Central memory CD8-positive, alpha-beta T cell (primary cell): ENCODE measurements around the gene ZBTB7A.

Experiments used
- ATAC-seq: fragments of 150-1000 bp; cut with Tn5 transposase; replicated peaks from 2 replicates; pipeline ENCODE4 v1.10.0; 2022; ENCODE audit warnings: mild to moderate bottlenecking, moderate FRiP score, moderate number of reproducible peaks; ENCODE audit not compliant: poor library complexity, severe bottlenecking; ENCODE audit errors: extremely low read depth
- DNase-seq, 2 donors: peaks; one replicate each; pipeline ENCODE4 v3.0.0; 2021; ENCODE audit warnings: low spot score in 2 of 2
- H3K27ac Mint-ChIP-seq: one replicate; pipeline ENCODE4 v1.8.0; 2022; ENCODE audit warnings: low read depth, mild to moderate bottlenecking, moderate library complexity, mixed read lengths
- H3K27me3 Mint-ChIP-seq: one replicate; pipeline ENCODE4 v1.8.0; 2022; ENCODE audit warnings: mixed read lengths
- H3K36me3 Mint-ChIP-seq: one replicate; pipeline ENCODE4 v1.8.0; 2022; ENCODE audit warnings: mild to moderate bottlenecking, moderate library complexity, mixed read lengths; ENCODE audit not compliant: insufficient read depth
- H3K4me1 Mint-ChIP-seq: one replicate; pipeline ENCODE4 v1.8.0; 2022; ENCODE audit warnings: mixed read lengths
- H3K4me3 Mint-ChIP-seq: one replicate; pipeline ENCODE4 v1.8.0; 2022; ENCODE audit warnings: mild to moderate bottlenecking, moderate library complexity, mixed read lengths
- H3K9me3 Mint-ChIP-seq: one replicate; pipeline ENCODE4 v1.8.0; 2022; ENCODE audit warnings: mixed read lengths

ZBTB7A gene

GRCh38 chr19:4062419-4063368 is 4.0 kb downstream of the ZBTB7A start:
- H3K27me3 Mint-ChIP-seq: no peaks in the 10 kb centered on the region
- no peak overlapping the region for H3K27ac Mint-ChIP-seq
- H3K4me1 Mint-ChIP-seq: peaks cover 23% of the 10 kb centered on the region
- DNase-seq (no peak), ATAC-seq (no peak)
- H3K36me3 Mint-ChIP-seq: peaks cover 37% of the 10 kb centered on the region
- H3K9me3 Mint-ChIP-seq: no peaks in the 10 kb centered on the region
- peak overlapping the region; percentile 83 for H3K4me3 Mint-ChIP-seq

GRCh38 chr19:4061683-4062418 is 4.8 kb downstream of the ZBTB7A start:
- ATAC-seq (no peak), DNase-seq (no peak)
- no peak overlapping the region for H3K27ac Mint-ChIP-seq
- H3K4me3 Mint-ChIP-seq: peak overlapping the region; percentile 83
- no peaks in the 10 kb centered on the region for H3K27me3 Mint-ChIP-seq
- peaks cover 45% of the 10 kb centered on the region for H3K36me3 Mint-ChIP-seq
- no peaks in the 10 kb centered on the region for H3K9me3 Mint-ChIP-seq
- peaks cover 30% of the 10 kb centered on the region for H3K4me1 Mint-ChIP-seq

GRCh38 chr19:4061178-4061682 is 5.5 kb downstream of the ZBTB7A start:
- no peaks in the 10 kb centered on the region for H3K9me3 Mint-ChIP-seq
- H3K4me1 Mint-ChIP-seq: peaks cover 31% of the 10 kb centered on the region
- no peaks in the 10 kb centered on the region for H3K27me3 Mint-ChIP-seq
- peak overlapping the region; percentile 91 for H3K27ac Mint-ChIP-seq
- H3K36me3 Mint-ChIP-seq: peaks cover 48% of the 10 kb centered on the region
- DNase-seq: no peak
- no peak for ATAC-seq
- H3K4me3 Mint-ChIP-seq: peak overlapping the region; percentile 86

- DNase-seq: no peak
- no peaks in the 10 kb centered on the region for H3K9me3 Mint-ChIP-seq
- peak overlapping the region; percentile 91 for H3K27ac Mint-ChIP-seq
- peak overlapping the region; percentile 86 for H3K4me3 Mint-ChIP-seq
- ATAC-seq: no peak
- peaks cover 51% of the 10 kb centered on the region for H3K36me3 Mint-ChIP-seq
- peaks cover 36% of the 10 kb centered on the region for H3K4me1 Mint-ChIP-seq
- H3K27me3 Mint-ChIP-seq: no peaks in the 10 kb centered on the region
Measured at GRCh38 chr19:4060621-4061177, 6.0 kb downstream of the ZBTB7A start.

- DNase-seq (peak; percentile 61 to 74), ATAC-seq (peak; percentile 68)
- no peaks in the 10 kb centered on the region for H3K27me3 Mint-ChIP-seq
Measured at GRCh38 chr19:4059891-4060620, 6.6 kb downstream of the ZBTB7A start.

GRCh38 chr19:4059453-4059871 is 7.2 kb downstream of the ZBTB7A start:
- Mint-ChIP-seq H3K36me3 (peaks cover 59% of the 10 kb centered on the region), H3K4me3 (peak overlapping the region; percentile 86), H3K4me1 (peaks cover 36% of the 10 kb centered on the region), H3K9me3 (no peaks in the 10 kb centered on the region), H3K27me3 (no peaks in the 10 kb centered on the region), H3K27ac (peak overlapping the region; percentile 91)
- ATAC-seq: no peak
- DNase-seq: no peak

More at GRCh38 chr19:4059891-4060620, 6.6 kb downstream of the ZBTB7A start:
- Mint-ChIP-seq H3K36me3 (peaks cover 56% of the 10 kb centered on the region), H3K27ac (peak overlapping the region; percentile 91), H3K4me1 (peaks cover 36% of the 10 kb centered on the region), H3K9me3 (no peaks in the 10 kb centered on the region), H3K4me3 (peak overlapping the region; percentile 86)

- DNase-seq (no peak), ATAC-seq (no peak)
- H3K36me3 Mint-ChIP-seq: peaks cover 60% of the 10 kb centered on the region
- no peaks in the 10 kb centered on the region for H3K27me3 Mint-ChIP-seq
- H3K27ac Mint-ChIP-seq: peak overlapping the region; percentile 91
- H3K9me3 Mint-ChIP-seq: no peaks in the 10 kb centered on the region
- H3K4me3 Mint-ChIP-seq: peak overlapping the region; percentile 86
- peaks cover 37% of the 10 kb centered on the region for H3K4me1 Mint-ChIP-seq
Measured at GRCh38 chr19:4058693-4059452, 7.8 kb downstream of the ZBTB7A start.

- peaks cover 60% of the 10 kb centered on the region for H3K36me3 Mint-ChIP-seq
- DNase-seq: no peak
- no peaks in the 10 kb centered on the region for H3K27me3 Mint-ChIP-seq
- H3K4me3 Mint-ChIP-seq: peak overlapping the region; percentile 86
- H3K4me1 Mint-ChIP-seq: peaks cover 43% of the 10 kb centered on the region
- peak overlapping the region; percentile 91 for H3K27ac Mint-ChIP-seq
- no peak for ATAC-seq
- H3K9me3 Mint-ChIP-seq: no peaks in the 10 kb centered on the region
Measured at GRCh38 chr19:4057931-4058692, 8.6 kb downstream of the ZBTB7A start.

- Mint-ChIP-seq H3K36me3 (peaks cover 68% of the 10 kb centered on the region), H3K4me1 (peaks cover 53% of the 10 kb centered on the region), H3K27me3 (no peaks in the 10 kb centered on the region), H3K4me3 (no peak overlapping the region), H3K27ac (no peak overlapping the region), H3K9me3 (no peaks in the 10 kb centered on the region)
- DNase-seq (no peak), ATAC-seq (no peak)
Measured at GRCh38 chr19:4055209-4055552, 11.5 kb downstream of the ZBTB7A start.

- Mint-ChIP-seq H3K4me3 (no peak overlapping the region), H3K36me3 (peaks cover 69% of the 10 kb centered on the region)
Measured at GRCh38 chr19:4054441-4055208, 12.1 kb downstream of the ZBTB7A start.

More at GRCh38 chr19:4054441-4055208, 12.1 kb downstream of the ZBTB7A start:
- ATAC-seq (no peak), DNase-seq (no peak)
- no peaks in the 10 kb centered on the region for H3K27me3 Mint-ChIP-seq
- H3K27ac Mint-ChIP-seq: no peak overlapping the region
- no peaks in the 10 kb centered on the region for H3K9me3 Mint-ChIP-seq
- peaks cover 56% of the 10 kb centered on the region for H3K4me1 Mint-ChIP-seq
